Measurements from ENCODE around the gene MTM1.

DNA sequence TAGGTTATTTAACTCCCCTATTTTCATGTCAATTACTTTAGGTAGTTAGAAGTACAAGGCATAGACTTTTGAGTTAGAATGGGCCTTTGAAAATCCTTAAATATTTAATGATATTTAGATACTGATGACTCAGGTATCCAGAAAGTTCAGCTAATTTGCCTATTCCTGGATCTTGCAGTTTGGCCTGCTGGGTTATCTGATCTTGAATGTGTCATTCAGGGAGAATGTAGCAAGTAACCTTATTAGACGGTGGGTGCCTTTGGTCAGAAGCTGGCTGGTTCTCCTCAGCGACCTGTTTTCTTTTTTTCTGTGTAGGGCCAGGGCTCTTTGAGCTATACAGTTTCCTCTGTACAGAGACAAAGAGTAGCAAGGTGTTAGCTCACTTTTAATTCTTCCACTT is 42.0 kb downstream of the MTM1 start:
- no peak for TF ChIP-seq POLR2AphosphoS5 (IDR thresholded peaks at IDR 0.05)
- TF ChIP-seq, protein P1, sequence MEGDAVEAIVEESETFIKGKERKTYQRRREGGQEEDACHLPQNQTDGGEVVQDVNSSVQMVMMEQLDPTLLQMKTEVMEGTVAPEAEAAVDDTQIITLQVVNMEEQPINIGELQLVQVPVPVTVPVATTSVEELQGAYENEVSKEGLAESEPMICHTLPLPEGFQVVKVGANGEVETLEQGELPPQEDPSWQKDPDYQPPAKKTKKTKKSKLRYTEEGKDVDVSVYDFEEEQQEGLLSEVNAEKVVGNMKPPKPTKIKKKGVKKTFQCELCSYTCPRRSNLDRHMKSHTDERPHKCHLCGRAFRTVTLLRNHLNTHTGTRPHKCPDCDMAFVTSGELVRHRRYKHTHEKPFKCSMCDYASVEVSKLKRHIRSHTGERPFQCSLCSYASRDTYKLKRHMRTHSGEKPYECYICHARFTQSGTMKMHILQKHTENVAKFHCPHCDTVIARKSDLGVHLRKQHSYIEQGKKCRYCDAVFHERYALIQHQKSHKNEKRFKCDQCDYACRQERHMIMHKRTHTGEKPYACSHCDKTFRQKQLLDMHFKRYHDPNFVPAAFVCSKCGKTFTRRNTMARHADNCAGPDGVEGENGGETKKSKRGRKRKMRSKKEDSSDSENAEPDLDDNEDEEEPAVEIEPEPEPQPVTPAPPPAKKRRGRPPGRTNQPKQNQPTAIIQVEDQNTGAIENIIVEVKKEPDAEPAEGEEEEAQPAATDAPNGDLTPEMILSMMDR (IDR thresholded peaks at IDR 0.05) = no peak
